Bronchial smooth muscle cell (primary cell): ENCODE measurements around the gene PRND. TPM values are rescaled to one million over a fixed set of nuclear protein-coding genes. Genes with fewer than 3 reads are reported as not detected.

Source experiments
- total RNA-seq: library from RNA; depleted of rRNA; stranded (reverse); fragments of >200 nt; gene quantifications from 2 replicates; pipeline ENCODE4 v1.2.1, GENCODE V29; 2014

PRND gene
- total RNA-seq: not detected in 2 replicates

GRCh38 chr20:4721719-4722118 lies at the start of gene PRND:
Gene PRND (plus strand): TSS chr20:4721909. CDS start chr20:4724552, 2,643 bp downstream.

Other genes with a start within 250 kb of the PRND start
- gene PRNP, start 35.5 kb upstream of the PRND start, total RNA-seq: 131 and 259 TPM in 2 replicates
- 12.3 and 133 TPM in 2 replicates for gene RASSF2, start 101.7 kb downstream of the PRND start, total RNA-seq